HG02943 (cell line): ENCODE results near the gene SOX8.
"Not testable (repeated sequence)": the region's sequence is repeated elsewhere in the genome, so short reads cannot be mapped to it uniquely, and the experiment has no call there.

Experiments
- ATAC-seq: cut with Tn5 transposase; IDR thresholded peaks from one replicate; pipeline ENCODE4 v1.9.1; 2021; ENCODE audit warnings: mild to moderate bottlenecking, low read depth, moderate library complexity; ENCODE audit not compliant: unreplicated experiment

Gene SOX8

DNA sequence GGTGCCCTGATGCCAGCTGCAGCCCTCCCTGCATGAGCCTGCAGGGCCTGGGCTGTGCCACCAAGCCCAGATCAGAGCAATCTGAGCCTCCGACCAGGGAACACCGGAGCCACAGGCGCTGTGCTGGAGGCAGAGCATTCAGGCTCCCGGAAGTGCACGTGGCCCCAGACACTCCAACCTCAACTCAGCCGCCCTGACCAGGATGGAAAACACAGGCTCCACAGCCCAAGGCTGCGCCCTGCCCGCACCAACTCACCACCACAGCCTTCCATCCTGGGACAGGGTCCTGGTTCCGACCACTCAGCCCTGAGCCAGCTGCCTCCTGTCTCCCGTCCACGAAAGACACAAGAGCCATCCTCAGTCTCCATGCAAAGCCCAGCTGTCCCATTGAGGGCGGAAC lies 29.2 kb upstream of the SOX8 start:
- ATAC-seq, result no peak

DNA sequence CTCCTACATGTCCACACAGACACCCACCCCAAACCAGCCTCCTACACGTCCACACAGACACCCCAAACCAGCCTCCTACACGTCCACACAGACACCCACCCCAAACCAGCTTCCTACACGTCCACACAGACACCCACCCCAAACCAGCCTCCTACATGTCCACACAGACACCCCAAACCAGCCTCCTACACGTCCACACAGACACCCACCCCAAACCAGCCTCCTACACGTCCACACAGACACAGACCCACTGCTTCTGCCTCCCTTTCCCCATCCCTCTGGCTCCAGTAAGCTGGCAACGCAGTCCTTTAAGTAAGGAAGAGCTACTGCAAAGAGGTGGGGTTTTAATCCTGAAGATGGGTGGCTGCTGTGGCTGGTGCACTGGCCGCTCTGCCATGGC lies 27.8 kb upstream of the SOX8 start:
- not testable (repeated sequence) for ATAC-seq

DNA sequence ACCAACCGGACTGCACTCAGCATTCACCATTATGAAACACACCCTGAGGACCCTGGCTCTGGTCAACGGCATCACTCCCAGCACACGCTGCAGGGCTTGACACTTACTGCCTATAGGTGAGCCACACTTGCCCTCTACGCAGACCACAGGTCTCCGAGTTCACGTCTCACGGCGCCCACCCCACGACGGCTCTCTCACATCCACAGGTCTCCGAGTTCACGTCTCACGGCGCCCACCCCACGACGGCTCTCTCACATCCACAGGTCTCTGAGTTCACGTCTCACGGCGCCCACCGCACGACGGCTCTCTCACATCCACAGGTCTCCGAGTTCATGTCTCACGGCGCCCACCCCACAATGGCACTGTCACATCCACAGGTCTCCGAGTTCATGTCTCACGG lies 25.8 kb upstream of the SOX8 start:
- not testable (repeated sequence) for ATAC-seq

DNA sequence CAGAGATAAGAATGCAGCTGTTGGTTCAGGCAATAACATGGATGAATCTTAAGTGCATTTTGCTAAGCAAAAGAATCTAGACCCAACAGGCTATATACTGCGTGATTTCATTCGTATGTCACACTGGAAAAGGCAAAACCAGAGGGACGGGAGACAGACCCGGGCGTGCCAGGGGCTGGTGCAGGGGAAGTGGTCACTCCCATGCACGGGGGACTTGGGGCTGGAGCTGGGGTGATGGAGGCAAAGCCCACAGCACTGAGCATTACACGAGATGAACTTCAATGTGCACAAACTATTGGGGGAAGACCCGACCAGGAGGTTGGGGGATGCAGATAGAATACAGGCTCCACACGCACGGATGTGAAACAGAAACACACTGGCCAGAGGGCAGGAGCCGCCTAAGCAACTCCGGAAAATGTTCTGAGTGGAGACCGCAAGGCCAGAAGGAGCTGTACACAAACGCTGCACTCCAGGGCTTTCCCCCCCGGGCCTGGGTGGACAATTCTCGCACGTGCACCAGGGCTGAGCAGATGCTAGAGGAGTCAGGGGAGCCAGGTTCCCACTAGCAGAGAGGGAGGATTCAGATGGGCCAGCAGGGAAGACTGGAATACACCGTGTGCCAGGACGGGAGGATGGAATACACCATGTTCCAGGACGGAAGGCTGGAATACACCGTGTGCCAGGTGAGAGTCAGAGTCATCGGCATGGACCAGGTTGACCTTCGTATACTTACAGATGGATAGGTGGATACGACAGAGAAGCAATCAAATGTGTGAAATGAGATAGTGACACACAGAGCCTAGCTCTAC lies 22.1 kb upstream of the SOX8 start:
- no peak for ATAC-seq

DNA sequence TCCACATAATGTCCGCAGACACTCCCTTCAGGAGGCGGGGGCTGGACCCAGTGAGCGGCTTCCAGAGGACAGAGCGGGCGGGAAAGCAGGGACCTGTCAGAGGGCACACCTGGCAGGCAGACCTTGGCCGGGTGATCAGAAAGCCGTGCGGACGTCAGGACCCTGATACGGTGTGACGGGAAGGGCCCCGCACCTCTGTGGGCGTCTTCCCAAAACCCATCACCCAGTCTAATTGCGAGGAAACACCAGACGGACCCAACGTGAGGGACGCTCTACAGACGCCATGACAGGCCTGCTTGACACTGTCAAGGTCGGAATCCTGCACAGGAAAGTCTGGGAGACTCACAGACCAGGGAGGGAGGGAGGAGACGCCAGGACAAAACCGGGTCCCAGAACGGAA lies 19.2 kb upstream of the SOX8 start:
- ATAC-seq, result no peak

DNA sequence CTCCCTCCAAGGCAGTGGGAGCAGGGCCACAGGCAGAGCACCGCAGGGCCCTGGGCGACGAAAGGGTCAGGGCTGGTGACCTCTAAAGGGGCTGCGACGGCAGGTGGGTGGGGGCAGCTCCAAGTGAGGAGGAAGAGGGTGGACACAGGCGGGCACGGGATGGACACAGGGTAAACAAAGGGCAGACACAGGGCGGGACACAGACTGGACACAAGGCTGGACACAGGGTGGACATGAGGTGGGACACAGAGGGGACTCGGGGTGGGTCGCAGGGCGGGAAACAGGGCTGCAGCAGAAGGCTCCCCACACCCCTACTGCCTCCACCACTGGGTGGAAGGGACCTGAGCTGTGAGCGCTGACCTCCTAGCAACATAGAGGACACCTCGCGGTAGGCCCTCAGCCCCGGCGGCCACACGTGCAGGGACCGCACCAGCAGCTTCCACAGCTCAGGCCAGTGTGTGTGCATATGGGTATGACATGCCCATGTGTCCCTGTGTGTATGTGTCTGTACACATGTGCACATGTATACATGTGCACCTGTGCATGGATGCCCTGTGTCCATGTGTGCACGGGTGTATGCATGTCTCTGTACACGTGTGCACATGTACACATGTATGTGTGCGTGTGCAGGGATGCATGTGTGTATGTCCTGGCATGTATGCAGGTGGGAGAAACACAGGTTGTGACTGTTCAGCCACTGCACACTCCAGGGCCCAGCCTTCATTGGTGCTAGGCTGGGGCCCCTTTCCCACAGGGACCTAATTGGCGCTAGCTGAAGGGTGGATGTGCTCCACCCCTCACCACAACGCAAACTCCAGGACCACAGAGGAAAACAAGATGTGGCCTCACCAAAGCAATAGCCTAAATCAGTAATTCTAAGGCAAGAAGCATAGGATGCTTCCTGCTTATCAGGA lies 18.4 kb upstream of the SOX8 start:
- no peak for ATAC-seq

DNA sequence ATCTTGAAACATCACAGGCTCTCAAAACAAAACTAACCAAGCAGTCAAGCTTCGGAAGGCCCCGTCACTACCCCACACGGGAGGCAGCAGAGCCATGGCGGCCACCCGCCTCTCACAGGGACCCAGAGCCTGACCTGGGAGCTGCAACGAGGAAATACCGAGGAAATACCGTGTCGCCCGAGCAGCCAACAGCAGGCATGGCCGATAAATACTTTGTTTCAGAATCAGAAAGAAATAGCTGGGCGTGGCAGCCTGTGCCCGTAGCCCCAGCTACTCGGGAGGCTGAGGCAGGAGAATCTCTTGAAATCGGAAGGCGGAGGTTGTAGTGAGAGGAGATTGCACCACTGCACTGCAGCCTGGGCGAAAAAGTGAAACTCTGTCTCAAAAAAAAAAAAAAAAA lies 17.7 kb upstream of the SOX8 start:
- no peak for ATAC-seq

DNA sequence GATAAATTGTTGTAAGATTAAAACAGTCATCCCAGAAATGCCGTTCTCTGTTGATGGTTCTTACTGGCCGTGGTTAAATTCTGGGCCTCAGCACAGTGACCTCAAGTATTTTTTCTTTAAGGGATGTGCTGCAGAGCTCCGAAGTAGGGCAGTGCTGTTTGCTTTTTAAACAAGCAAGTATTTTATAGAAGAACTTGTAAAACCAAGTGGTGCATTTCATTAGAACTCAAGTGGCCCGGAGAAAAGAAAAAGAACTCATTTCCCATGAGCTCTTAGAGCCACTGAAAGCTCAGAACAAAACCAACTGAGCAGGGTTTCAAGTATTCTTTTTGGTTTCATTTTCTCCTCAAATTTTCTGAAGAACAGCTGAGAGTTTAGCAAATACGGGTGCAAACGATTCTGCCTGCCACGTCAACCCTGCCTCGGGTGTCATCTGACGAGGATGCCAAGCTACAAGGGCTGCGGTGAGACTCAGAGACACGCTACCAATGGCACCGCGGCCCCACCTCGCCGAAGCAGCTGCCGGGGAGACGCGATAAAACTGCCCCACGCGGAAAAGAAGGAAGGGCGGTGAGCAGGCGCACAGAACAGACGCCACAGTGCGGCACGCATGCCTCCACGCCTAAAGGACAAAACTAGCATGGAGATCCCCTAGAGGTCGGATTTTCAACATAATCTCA lies 17.1 kb upstream of the SOX8 start:
- no peak for ATAC-seq

DNA sequence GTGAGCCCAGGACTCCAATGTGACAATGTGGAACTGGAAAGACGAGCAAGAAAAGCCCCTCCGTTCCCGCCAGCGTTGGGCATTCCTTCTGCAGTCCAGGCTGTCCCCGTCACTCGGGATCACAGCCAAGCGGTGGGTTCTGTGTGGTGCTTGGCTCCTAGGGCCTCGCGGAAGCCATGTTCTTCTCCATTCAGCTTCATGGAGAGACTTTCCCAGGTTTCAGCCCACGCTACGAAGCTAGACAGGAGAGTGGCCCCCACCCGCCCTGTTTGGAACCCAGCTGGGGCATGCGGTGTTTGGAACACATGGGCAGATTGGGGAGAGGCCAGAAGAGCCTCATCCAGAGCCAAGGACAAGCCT lies 16.6 kb upstream of the SOX8 start:
- no peak for ATAC-seq

DNA sequence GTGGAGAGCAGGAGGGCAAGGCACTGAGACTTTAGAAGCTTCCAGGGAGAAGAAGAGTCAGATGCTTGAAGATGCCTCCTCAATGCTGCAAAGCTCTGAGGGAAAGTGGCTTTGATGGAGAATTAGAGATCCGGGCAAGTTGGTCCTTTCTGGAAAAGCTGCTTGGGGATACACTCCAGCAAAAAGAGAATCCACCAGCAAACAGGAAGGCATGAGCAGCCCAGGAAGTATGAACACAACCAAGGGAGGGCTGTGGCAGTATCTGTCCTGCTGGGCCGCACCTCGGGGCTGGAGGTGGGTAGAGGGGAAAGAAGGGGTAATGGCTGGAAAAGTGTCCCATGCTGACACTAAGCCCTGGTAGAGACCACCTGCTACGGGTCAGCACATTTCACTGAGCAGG lies 16.1 kb upstream of the SOX8 start:
- no peak for ATAC-seq

DNA sequence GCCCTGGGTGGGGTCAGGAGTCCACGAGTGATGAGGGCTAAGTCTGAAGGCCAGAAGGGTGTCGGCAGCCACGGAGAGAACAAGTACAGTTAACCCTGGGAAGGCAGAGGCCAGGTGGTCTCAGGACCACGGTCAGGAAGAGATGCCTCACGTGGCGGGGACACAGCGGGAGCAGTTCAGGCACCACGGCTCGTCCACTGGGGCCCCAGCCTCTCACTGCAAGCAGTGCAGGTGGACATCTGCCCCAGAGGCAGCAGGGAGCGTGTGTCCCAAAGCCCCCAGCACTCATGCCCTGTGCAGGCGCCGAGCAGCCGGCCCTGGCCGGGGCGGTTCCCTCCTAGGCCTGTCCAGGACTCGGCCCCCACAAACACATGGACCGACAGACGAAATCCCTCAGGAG lies 15.5 kb upstream of the SOX8 start:
- no peak for ATAC-seq

DNA sequence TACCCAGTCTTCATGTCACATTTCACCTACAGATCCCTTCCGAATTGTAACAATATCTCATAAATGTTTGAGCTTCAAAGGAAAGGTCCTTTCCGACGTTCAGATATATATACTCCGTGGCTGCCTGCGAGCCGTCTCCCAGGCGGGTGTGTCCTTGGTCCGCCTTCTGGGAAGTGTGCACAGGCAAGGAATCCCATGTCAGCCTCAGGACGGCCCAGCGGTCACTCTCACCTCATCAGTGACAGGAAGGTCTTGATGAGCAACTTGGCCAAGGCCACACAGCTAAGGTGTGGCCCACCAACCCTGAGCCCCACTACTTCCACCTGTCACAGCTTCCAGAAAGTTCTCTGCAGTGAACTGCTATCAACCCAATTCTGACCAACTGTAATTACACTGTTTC lies 15.1 kb upstream of the SOX8 start:
- ATAC-seq, result no peak

DNA sequence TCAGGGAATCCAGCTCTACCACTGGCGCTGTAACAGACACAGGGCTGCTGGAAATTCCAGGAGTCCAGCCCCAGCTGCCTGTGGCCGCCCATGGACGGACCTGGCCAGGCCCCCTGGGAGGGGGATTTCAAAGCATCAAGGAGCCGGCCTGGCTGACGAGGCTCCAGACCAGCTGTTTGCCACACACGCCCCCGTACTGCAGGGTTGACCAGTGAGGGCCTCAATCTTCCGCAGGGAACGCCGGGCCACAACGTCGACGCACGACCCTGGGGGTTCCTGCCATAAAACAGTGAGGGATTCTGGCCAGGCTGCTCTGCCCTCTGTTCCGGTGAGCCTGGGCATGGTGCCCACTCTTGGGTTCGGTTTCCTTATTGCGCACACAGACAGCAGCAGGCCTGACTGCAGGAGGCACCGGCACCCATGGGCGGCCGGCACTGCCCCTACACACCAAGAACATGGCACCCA lies 14.5 kb upstream of the SOX8 start:
- no peak for ATAC-seq

DNA sequence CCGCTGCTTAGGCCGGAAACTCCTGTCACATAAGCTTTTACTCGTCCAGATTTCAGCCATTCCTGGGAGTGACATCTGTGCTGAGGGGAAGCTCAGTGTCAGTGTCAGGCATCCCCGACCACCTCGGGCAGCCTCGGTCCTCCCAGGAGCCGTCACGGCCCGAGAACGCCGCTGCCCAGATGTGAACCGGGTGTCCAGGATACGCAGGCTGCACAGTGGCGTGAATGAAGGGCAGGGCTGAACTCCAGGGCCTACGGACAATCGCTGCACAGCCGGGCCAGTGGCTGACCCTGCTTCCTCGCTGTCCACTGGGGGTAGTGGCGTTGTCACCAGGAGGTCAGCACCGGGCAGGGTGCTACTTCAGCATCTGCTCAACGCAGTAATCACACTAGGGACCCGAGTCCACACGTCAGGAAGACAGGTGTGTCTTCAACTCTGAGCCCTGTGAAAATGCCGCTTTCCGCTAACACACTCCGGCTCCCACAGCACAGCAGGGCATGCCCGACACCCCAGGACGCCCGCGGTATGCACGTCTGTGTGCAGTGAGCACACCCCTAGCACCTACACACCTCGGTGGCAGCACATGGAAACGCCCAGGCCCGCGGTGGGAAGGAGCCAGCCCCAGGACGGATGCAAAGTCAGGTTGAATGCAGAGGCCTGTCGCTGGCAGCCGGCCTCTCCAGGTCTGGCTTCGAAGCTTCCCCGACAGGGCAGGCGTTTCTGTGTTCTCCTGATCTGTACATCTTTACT lies 13.8 kb upstream of the SOX8 start:
- no peak for ATAC-seq

DNA sequence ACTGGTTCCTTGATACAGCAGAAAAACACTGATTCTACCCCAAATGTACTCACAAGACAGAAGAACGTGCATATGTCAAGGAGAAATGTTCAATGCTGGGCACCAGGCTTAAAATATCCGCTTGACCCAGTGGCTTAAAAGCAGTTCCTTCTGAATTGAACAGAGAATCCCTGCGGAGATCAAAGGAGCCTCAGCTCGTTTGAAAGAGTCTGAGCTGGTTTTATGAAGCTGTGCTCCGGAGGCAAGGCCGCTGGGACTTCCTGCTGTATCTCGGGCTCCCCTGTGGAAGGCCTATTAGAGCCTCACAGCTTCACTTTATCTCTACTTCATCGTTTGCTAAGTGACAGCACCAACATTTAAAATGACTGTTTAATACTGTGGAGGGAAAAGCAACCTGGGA lies 12.9 kb upstream of the SOX8 start:
- no peak for ATAC-seq

DNA sequence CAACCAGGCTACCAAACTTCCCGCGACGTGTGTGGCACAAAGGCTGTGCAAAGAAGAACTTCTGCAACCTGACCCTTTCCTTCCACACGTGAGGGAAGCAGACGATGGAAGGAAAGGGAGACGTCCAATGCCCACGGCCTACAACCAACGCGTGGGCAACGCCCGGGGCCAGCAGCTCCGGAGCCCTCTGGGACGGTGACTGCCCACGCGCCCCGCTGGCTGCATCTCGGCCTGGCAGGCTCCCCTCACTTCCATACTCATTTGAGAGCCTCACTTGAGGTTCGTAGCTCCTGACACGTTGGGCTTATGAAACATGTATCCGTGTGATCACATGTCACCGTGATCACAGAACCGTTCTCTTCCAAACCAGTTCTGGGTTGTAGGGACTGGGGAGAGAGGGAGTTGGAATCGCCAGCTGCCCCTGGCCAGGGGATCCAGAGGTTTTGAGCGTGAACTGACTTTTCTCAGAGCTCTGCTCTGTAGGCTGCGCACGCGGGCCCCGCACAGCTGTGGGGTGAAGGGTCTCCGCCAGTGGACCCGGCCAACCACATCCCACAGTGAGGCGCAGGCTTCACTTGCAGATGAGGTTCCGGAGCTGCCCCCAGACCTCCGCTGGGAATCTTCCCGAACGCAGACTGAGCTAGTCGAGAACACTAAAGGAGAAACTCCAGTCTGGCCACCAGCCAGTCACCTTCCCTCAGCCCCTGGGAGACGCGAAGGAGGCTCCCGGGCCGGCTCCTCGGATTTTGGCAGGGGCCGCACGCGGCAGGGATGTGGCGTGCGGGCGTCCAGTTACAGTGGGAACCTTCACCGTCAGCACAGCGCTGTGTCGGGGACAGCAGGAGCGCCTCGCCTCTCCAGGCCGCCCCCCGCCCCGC lies 11.8 kb upstream of the SOX8 start:
- ATAC-seq, result no peak

DNA sequence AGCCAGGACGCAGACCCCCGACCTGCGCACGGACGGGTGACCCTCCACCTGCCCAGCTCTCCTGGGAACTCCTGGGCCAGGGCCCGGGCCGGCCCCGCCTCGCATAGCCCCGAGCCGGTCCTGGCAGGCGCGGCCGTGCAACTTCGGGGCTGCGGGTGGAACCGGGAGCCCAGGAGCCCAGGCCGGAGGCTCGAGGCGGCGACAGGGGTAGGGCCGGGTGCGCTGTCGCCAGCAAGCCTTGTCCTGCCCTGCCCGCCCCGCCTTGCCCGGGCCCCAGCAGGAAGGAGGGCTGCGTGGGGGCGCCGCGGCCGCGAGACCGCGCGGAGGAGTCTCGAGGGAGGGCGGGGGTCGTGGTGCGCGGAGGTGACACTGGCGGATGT lies 11.2 kb upstream of the SOX8 start:
- ATAC-seq, result no peak

DNA sequence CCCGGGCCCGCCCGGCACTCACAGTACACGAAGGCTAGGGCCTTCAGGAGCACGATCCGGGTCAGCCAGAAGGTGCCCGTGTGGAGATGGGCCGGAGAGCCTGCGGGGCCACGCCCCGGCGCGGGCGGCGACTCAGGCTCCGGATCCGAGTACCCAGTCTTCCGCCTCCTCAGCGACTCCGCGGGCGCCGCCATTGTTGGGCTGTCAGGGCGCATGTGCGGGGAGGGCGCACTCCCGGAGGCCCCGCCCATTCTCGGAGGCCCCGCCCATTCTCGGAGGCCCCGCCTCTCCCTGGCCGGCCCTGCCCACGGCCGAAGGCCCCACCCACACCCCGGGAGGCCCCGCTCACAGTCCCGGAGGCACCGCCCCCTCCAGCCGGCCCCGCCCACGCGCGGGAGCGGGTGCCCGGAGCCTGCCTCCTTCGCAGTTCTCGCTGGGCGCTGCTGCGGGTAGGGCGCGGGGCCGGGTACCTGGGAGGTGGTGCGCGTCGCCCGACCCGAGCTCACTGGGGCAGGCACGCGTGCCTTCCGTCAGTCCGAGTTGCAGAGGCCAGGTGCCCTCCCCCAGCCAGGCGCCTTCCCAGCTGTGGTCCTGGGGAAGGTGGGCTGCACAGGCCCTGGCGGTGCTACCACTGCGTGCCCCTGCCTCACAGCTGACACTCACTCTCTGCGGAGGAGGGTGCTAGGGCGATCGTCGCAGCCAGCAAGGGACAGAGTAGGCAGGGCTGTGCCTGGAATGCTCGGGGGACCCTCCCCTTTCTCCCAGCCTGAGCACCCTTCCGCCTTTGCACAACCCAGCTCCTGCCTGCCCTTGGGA lies 10.6 kb upstream of the SOX8 start, which contains the start of gene LMF1:
LMF1 (minus strand) TSS at position 219 of the 816 bp plus-strand sequence; CDS start at position 215, 4 bp downstream.
- peak; percentile 75 for ATAC-seq

DNA sequence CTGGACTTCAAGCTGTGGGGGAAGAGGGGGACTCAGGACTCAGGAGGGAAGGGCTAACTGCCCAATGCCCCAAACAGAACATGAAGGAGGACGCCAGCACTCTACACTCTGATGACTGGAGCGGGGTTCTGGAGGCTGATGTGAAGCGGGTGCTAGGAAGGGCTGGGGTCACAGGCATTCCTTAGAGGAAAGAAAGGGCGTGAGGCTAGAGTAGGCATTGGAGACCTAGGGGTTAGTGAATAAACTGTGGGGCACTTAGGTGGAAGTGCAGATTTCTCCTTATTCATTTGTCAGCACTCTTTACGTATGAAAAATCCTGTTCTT lies 10.0 kb upstream of the SOX8 start:
- ATAC-seq, result no peak
